ENCODE data around the gene STK35.

Gene STK35

DNA sequence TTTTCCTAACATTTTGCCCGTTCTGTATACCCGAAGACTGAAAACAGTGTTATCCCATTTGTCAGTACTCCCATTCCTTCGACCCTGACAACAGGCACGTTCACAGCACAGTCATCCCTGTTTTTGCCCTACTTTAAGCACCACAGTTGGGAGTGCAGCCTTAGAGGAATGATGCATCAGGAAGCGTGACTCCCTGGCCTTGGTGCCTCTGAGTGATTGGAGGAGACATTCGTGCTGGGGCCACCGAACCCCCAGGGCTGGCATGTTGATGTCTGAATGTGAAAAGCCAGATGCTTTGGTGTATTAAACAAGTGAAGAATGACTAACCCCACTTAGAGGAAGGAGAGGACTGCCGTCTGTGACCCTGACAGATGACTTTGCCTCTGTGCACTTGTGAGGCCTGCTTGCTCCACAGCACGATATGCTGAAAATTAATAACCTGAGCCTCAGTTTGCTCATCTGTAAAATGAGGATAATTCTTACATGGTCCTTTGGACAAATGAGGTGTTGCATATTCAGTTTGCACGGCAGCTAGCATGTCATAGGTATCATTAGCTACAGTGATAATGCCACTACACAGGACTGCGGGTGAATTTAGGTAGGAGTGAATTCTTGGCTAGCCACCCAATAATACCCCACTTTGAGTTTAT is 36.0 kb downstream of the STK35 start:
- TF ChIP-seq TEAD4 (IDR thresholded peaks at IDR 0.05) = no peak
- TF ChIP-seq NFIC (IDR thresholded peaks at IDR 0.05) = no peak
- no peak for TF ChIP-seq TCF12 (IDR thresholded peaks at IDR 0.05; ENCODE audit: low read depth)
- TF ChIP-seq, protein P1, sequence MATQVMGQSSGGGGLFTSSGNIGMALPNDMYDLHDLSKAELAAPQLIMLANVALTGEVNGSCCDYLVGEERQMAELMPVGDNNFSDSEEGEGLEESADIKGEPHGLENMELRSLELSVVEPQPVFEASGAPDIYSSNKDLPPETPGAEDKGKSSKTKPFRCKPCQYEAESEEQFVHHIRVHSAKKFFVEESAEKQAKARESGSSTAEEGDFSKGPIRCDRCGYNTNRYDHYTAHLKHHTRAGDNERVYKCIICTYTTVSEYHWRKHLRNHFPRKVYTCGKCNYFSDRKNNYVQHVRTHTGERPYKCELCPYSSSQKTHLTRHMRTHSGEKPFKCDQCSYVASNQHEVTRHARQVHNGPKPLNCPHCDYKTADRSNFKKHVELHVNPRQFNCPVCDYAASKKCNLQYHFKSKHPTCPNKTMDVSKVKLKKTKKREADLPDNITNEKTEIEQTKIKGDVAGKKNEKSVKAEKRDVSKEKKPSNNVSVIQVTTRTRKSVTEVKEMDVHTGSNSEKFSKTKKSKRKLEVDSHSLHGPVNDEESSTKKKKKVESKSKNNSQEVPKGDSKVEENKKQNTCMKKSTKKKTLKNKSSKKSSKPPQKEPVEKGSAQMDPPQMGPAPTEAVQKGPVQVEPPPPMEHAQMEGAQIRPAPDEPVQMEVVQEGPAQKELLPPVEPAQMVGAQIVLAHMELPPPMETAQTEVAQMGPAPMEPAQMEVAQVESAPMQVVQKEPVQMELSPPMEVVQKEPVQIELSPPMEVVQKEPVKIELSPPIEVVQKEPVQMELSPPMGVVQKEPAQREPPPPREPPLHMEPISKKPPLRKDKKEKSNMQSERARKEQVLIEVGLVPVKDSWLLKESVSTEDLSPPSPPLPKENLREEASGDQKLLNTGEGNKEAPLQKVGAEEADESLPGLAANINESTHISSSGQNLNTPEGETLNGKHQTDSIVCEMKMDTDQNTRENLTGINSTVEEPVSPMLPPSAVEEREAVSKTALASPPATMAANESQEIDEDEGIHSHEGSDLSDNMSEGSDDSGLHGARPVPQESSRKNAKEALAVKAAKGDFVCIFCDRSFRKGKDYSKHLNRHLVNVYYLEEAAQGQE (IDR thresholded peaks at IDR 0.05; ENCODE audit: low read depth) = no peak
- TF ChIP-seq ZBTB7A (IDR thresholded peaks at IDR 0.05; ENCODE audit: low read depth) = no peak
- TF ChIP-seq TAF1 (IDR thresholded peaks at IDR 0.05; ENCODE audit: low read depth) = no peak

DNA sequence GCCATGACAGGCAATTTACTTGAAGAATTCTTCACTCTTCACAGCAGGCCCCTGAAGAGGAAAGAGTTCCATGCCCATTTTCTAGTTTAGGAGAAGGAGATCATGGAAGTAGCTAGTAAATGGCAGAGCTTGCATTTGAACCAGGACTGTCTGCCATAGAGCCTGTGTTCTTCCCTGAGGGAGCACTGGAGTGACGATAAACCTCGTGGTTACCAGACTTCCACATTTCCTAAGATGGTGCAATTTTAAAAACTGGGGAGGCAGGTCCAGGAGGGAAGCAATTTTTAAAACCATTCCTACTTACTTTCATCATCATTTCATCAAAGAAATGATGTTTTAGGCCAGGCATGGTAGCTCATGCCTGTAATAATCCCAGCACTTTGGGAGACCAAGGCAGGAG is 36.8 kb downstream of the STK35 start:
- TF ChIP-seq, protein P1 (IDR thresholded peaks at IDR 0.05; ENCODE audit: low read depth) = no peak
- no peak for TF ChIP-seq NFIC (IDR thresholded peaks at IDR 0.05)
- TF ChIP-seq YY1 (IDR thresholded peaks at IDR 0.05; ENCODE audit: low read depth) = no peak
- no peak for TF ChIP-seq EP300 (IDR thresholded peaks at IDR 0.05; ENCODE audit: borderline replicate concordance)
- no peak for TF ChIP-seq CREB1 (IDR thresholded peaks at IDR 0.05; ENCODE audit: low read depth)
- TF ChIP-seq TCF12 (IDR thresholded peaks at IDR 0.05; ENCODE audit: low read depth) = no peak
- TF ChIP-seq, protein P2, sequence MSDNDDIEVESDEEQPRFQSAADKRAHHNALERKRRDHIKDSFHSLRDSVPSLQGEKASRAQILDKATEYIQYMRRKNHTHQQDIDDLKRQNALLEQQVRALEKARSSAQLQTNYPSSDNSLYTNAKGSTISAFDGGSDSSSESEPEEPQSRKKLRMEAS (IDR thresholded peaks at IDR 0.05) = no peak
- TF ChIP-seq FOXM1 (IDR thresholded peaks at IDR 0.05; ENCODE audit: borderline replicate concordance, low read depth) = no peak
- no peak for TF ChIP-seq RAD21 (IDR thresholded peaks at IDR 0.05; ENCODE audit: low read depth)
- TF ChIP-seq, protein P3, sequence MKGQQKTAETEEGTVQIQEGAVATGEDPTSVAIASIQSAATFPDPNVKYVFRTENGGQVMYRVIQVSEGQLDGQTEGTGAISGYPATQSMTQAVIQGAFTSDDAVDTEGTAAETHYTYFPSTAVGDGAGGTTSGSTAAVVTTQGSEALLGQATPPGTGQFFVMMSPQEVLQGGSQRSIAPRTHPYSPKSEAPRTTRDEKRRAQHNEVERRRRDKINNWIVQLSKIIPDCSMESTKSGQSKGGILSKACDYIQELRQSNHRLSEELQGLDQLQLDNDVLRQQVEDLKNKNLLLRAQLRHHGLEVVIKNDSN (IDR thresholded peaks at IDR 0.05) = no peak
- no peak for TF ChIP-seq ZBTB7A (IDR thresholded peaks at IDR 0.05; ENCODE audit: low read depth)
- TF ChIP-seq TEAD4 (IDR thresholded peaks at IDR 0.05) = no peak
- no peak for TF ChIP-seq CEBPB (IDR thresholded peaks at IDR 0.05)
- TF ChIP-seq TAF1 (IDR thresholded peaks at IDR 0.05; ENCODE audit: low read depth) = no peak
- no peak for TF ChIP-seq EGR1 (IDR thresholded peaks at IDR 0.05)

DNA sequence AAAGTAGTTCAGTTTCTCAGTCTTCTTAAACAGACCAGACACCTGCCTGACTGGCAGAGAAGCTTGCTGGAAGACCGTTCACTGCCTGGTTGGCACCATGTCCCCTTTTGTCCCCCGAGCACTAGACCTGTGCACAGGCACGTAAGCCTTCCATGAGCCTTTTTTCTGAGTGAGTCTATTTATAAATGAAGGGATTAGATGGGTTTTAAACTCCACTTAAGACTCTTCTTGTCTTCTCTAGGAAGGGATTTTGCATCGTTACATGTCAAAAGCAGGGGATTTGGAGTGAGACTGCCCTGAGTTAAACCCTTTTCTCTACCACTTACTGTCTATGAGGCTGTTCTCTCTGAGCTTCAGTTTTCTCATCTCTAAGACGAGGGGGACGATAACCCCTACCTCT is 37.6 kb downstream of the STK35 start:
- no peak for TF ChIP-seq CREB1 (IDR thresholded peaks at IDR 0.05; ENCODE audit: low read depth)
- no peak for TF ChIP-seq TAF1 (IDR thresholded peaks at IDR 0.05; ENCODE audit: low read depth)
- TF ChIP-seq ZBTB7A (IDR thresholded peaks at IDR 0.05; ENCODE audit: low read depth) = no peak

DNA sequence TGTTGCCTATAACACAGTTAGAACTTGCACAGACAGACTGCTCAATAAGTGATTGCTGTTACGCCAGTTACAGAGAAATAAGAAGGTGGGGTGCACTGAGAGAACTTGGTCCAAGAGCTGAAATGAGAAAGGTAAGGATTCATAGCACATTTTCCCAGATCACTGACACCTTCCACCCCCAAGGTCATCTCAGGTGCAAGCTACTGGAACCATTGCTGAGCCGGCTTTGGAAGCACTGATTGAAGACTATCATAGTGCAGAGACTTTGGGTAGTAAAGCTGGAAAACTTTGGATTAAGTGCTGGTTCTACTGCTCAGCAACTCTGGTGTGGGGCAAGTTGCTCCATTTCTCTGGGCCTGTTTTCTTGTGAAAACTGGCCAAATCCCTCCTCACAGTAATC is 38.1 kb downstream of the STK35 start:
- TF ChIP-seq NFIC (IDR thresholded peaks at IDR 0.05) (no peak), EP300 (IDR thresholded peaks at IDR 0.05; ENCODE audit: borderline replicate concordance) (no peak), CEBPB (IDR thresholded peaks at IDR 0.05) (no peak), FOXM1 (IDR thresholded peaks at IDR 0.05; ENCODE audit: borderline replicate concordance, low read depth) (no peak), TCF12 (IDR thresholded peaks at IDR 0.05; ENCODE audit: low read depth) (no peak), TEAD4 (IDR thresholded peaks at IDR 0.05) (no peak), RAD21 (IDR thresholded peaks at IDR 0.05; ENCODE audit: low read depth) (no peak), TAF1 (IDR thresholded peaks at IDR 0.05; ENCODE audit: low read depth) (no peak), EGR1 (IDR thresholded peaks at IDR 0.05) (no peak), ZBTB7A (IDR thresholded peaks at IDR 0.05; ENCODE audit: low read depth) (no peak), YY1 (IDR thresholded peaks at IDR 0.05; ENCODE audit: low read depth) (no peak), CREB1 (IDR thresholded peaks at IDR 0.05; ENCODE audit: low read depth) (no peak)
- TF ChIP-seq, protein P1 (IDR thresholded peaks at IDR 0.05; ENCODE audit: low read depth) = no peak
- TF ChIP-seq, protein P3 (IDR thresholded peaks at IDR 0.05) = no peak
- TF ChIP-seq, protein P2 (IDR thresholded peaks at IDR 0.05) = no peak

All from Ishikawa (cell line).